HCT116 (cell line): ENCODE results near the gene HTRA2.

Source experiments
- CTCF ChIP-seq, 3 experiments: fragments of 200-600 bp in 1 of 3; sonication (generic) in 1 of 3; IDR thresholded peaks in 2 of 3; conservative IDR thresholded peaks in 1 of 3; 2 replicates each; pipeline ENCODE4 v1.5.1; 2012 to 2017; ENCODE audit warnings: low read depth in 2 of 3, low read length in 2 of 3, antibody characterized with exemption in 1 of 3, borderline replicate concordance in 1 of 3, control low read depth in 1 of 3, mild to moderate bottlenecking in 1 of 3, mixed read lengths in 1 of 3, mixed run types in 1 of 3, moderate library complexity in 1 of 3; ENCODE audit not compliant: insufficient read depth in 1 of 3
- EZH2 ChIP-seq: fragments of 200-600 bp; sonication (generic); IDR thresholded peaks from 2 replicates; pipeline ENCODE4 v1.6.1; 2017; ENCODE audit warnings: antibody characterized with exemption, mixed run types
- EZH2phosphoT487 ChIP-seq: fragments of 200-600 bp; IDR thresholded peaks from 2 replicates; pipeline ENCODE4 v1.6.1; 2018; ENCODE audit warnings: antibody characterized with exemption, borderline replicate concordance
- POLR2A ChIP-seq: IDR thresholded peaks from 2 replicates; pipeline ENCODE4 v1.7.0; 2011; ENCODE audit warnings: borderline replicate concordance; ENCODE audit not compliant: insufficient read depth, insufficient read length; ENCODE audit errors: extremely low read depth
- RAD21 ChIP-seq: IDR thresholded peaks from 2 replicates; pipeline ENCODE4 v1.6.1; 2012; ENCODE audit warnings: low read depth, mild to moderate bottlenecking
- REST ChIP-seq: IDR thresholded peaks from 2 replicates; pipeline ENCODE4 v1.6.1; 2012; ENCODE audit warnings: low read depth
- SRF ChIP-seq: IDR thresholded peaks from 2 replicates; pipeline ENCODE4 v1.6.1; 2012; ENCODE audit warnings: low read depth
- ZBTB33 ChIP-seq: IDR thresholded peaks from 2 replicates; pipeline ENCODE4 v1.6.1; 2011; ENCODE audit warnings: mild to moderate bottlenecking, low read length, moderate library complexity; ENCODE audit not compliant: insufficient replicate concordance; ENCODE audit errors: extremely low read depth
- ZFX ChIP-seq: fragments of 450-650 bp; IDR thresholded peaks from 2 replicates; pipeline ENCODE4 v1.6.1; 2017
- ZNF274 ChIP-seq: fragments of 200-500 bp; sonication (Bioruptor generic); IDR thresholded peaks from 2 replicates; pipeline ENCODE4 v1.6.1; 2014; ENCODE audit warnings: mild to moderate bottlenecking, low read depth, low read length, inconsistent platforms
- TF ChIP-seq, protein P1 (sequence below): IDR thresholded peaks from 2 replicates; pipeline ENCODE4 v1.6.1; 2012

DNA sequence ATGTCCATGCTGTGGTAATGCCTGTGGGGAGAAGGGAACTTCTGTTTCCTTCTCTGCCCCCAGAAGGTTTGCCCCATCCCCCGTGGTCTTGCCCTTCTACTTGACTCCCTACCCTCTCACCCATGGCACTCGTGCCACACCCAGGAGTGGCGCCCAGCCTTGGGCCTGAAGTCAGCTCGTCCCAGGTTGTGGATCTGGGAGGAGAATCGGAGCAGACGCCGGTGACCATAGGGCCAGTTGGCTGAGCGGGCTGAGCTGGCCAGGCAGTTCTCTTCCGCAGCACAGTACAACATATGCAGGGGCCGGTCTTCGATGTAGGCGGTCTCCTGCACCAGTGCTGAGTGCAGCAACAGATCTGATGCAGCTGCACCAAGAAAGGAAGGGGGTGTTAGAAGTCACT lies 4.7 kb downstream of the HTRA2 start:
- TF ChIP-seq REST = no peak
- no peak for TF ChIP-seq RAD21
- TF ChIP-seq CTCF (IDR thresholded peaks at IDR 0.05 in 2 of 3, conservative IDR thresholded peaks at IDR 0.05 in 1 of 3; ENCODE audit: borderline replicate concordance in 1 of 3, insufficient read depth in 1 of 3, low read depth in 2 of 3, low read length in 2 of 3) = no peak
- TF ChIP-seq ZNF274 = no peak
- TF ChIP-seq EZH2 = no peak
- TF ChIP-seq EZH2phosphoT487 = no peak
- no peak for TF ChIP-seq POLR2A
- no peak for TF ChIP-seq ZBTB33
- no peak for TF ChIP-seq ZFX
- no peak for TF ChIP-seq SRF
- TF ChIP-seq, protein P1, sequence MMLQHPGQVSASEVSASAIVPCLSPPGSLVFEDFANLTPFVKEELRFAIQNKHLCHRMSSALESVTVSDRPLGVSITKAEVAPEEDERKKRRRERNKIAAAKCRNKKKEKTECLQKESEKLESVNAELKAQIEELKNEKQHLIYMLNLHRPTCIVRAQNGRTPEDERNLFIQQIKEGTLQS = no peak
